ENCODE results near the gene HIVEP3. TPM values are rescaled to one million over a fixed set of nuclear protein-coding genes. Genes with fewer than 3 reads are reported as not detected.

HIVEP3 gene
- total RNA-seq, 1 experiment from 2014 or later: 1.4 TPM

DNA sequence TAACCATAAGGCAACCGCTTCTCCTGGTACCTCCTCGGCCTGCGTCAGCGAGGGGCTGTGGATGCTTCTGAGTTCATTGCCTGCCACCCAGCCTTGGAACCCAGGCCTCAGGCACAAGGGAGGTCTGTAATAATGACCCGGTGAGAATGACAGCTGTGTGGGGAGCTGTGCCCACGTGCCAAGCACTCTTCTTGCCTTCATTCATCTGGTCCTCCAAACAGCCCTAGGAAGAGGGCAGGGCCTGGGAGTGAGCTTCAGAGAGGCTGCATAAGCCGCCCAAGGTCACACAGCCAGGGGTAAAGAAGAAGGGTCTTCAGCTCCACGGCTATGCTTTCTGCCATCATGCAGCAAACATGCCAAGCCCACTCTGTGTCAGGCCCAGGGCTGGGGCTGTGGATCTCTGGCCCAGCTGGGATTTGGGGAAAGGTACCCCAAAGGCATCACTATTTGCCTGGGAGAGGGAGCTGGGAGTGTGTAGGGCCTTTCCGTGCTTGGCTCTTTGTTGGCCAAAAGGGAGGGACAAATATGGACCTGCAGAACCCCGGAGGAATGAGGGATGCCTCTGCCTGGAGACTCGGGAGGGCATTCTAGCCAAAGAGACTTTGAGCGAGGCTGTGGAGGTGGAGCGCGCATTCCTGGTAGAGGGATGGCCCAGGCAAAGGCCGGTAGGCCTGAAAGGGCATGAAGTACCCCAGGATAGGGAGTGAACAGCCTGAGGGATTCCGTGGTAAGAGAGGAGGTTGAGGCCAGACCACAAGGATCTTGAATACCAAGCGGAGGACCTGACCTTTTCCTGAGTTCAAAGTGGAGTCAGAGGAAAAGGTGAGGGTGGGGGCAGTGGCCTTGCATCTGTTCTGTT, 424.1 kb downstream of the HIVEP3 start:
- no peaks in the 10 kb centered on the region for H4K20me1 ChIP-seq (ENCODE audit: control insufficient read depth, insufficient read depth, insufficient read length)
- no peak overlapping the region for H2BK12ac ChIP-seq (ENCODE audit: insufficient read length, low read depth, low read length)
- no peaks in the 10 kb centered on the region for H3K79me2 ChIP-seq (ENCODE audit: insufficient read depth, low read length)
- no peak overlapping the region for H4K91ac ChIP-seq (ENCODE audit: insufficient read length, low read depth, low read length)
- no peak overlapping the region for H3K56ac ChIP-seq (ENCODE audit: insufficient read length, low read depth, low read length)
- no peak overlapping the region for H3K23ac ChIP-seq (ENCODE audit: insufficient read length, low read depth, low read length)
- peak overlapping the region; percentile 35 for H3K18ac ChIP-seq (ENCODE audit: insufficient read length, low read depth, low read length)
- H3K27me3 ChIP-seq (ENCODE audit: insufficient read depth, low read length): no peaks in the 10 kb centered on the region; the same call in 1 of the 2 replicates
- TF ChIP-seq, protein P1, sequence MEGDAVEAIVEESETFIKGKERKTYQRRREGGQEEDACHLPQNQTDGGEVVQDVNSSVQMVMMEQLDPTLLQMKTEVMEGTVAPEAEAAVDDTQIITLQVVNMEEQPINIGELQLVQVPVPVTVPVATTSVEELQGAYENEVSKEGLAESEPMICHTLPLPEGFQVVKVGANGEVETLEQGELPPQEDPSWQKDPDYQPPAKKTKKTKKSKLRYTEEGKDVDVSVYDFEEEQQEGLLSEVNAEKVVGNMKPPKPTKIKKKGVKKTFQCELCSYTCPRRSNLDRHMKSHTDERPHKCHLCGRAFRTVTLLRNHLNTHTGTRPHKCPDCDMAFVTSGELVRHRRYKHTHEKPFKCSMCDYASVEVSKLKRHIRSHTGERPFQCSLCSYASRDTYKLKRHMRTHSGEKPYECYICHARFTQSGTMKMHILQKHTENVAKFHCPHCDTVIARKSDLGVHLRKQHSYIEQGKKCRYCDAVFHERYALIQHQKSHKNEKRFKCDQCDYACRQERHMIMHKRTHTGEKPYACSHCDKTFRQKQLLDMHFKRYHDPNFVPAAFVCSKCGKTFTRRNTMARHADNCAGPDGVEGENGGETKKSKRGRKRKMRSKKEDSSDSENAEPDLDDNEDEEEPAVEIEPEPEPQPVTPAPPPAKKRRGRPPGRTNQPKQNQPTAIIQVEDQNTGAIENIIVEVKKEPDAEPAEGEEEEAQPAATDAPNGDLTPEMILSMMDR (conservative IDR thresholded peaks at IDR 0.05): no peak
- H3K9ac ChIP-seq (ENCODE audit: extremely low read depth, insufficient read length, low read length): no peak overlapping the region
- peaks cover 26 to 27% of the 10 kb centered on the region in 2 experiments for H3K4me1 Mint-ChIP-seq
- no peak for DNase-seq
- no peak overlapping the region for H2BK20ac ChIP-seq (ENCODE audit: low read depth, low read length, poor library complexity, severe bottlenecking)
- WGBS (ENCODE audit: extremely low coverage, insufficient read length, low lambda C conversion rate): no CpG with 5 or more reads among the region's 17 CpGs
- H3K27me3 Mint-ChIP-seq (ENCODE audit: low read depth): peaks cover 22% of the 10 kb centered on the region
- no peak overlapping the region for H2BK15ac ChIP-seq (ENCODE audit: low read depth, low read length)
- no peak overlapping the region for H2BK120ac ChIP-seq (ENCODE audit: low read depth, low read length, poor library complexity, severe bottlenecking)
- H3K9me3 Mint-ChIP-seq: peaks cover 0 to 3% of the 10 kb centered on the region in 2 experiments; a peak in 2 of 5 replicates
- no peaks in the 10 kb centered on the region for H3K79me1 ChIP-seq (ENCODE audit: insufficient read depth, low read depth, low read length, poor library complexity, severe bottlenecking)
- no peak overlapping the region for H3T11ph ChIP-seq (ENCODE audit: low read length)
- no peaks in the 10 kb centered on the region for H3K23me2 ChIP-seq (ENCODE audit: insufficient read length, low read depth, low read length, poor library complexity, severe bottlenecking)
- no peak overlapping the region for H4K8ac ChIP-seq (replicated peaks; ENCODE audit: insufficient read length, low read depth, low read length)
- no peak overlapping the region for H3K27ac ChIP-seq (ENCODE audit: insufficient read length, low read depth, low read length)
- no peak overlapping the region for H3K4me2 ChIP-seq (ENCODE audit: insufficient read depth, insufficient read length, low read length)
- H2AK5ac ChIP-seq (ENCODE audit: insufficient read length, low read length): no peak overlapping the region
- H3K4me3 Mint-ChIP-seq: no peak overlapping the region
- 0 out of 7 replicates have a peak, but pooled peaks cover 0 to 2% (median 0%) of the 10 kb centered on the region in 3 experiments for H3K36me3 Mint-ChIP-seq (ENCODE audit: insufficient read depth in 1 of 3, low read depth in 3 of 3)
- H3K27ac Mint-ChIP-seq: no peak overlapping the region
- H3K14ac ChIP-seq (ENCODE audit: insufficient read depth, low read length): peak overlapping the region; percentile 12
- H3K4me1 ChIP-seq (ENCODE audit: insufficient read depth, low read length): no peaks in the 10 kb centered on the region
- H4K5ac ChIP-seq (ENCODE audit: insufficient read length, low read depth, low read length): no peak overlapping the region
- H2BK5ac ChIP-seq (ENCODE audit: insufficient read length, low read length): no peak overlapping the region
- no peak overlapping the region for H2AFZ ChIP-seq (ENCODE audit: low read length)
- no peaks in the 10 kb centered on the region for H3K9me3 ChIP-seq (ENCODE audit: control insufficient read depth, low read depth, low read length)
- no peak overlapping the region for H3K4ac ChIP-seq (ENCODE audit: low read depth, low read length)

All from H9 (cell line).